Stomach (tissue), 9 donors: ENCODE results near the gene NTN4. TPM values are rescaled to one million over a fixed set of nuclear protein-coding genes. Genes with fewer than 3 reads are reported as not detected.

Source experiments
- DNase-seq, 2 donors: peaks; one replicate each; pipeline versions ENCODE4 v3.0.0 to v3.0.0-alpha.2; 2013 to 2019
- H3K27ac ChIP-seq, 5 donors: fragments of 200-600 bp in 4 of 5; sonication (generic) in 4 of 5; one replicate each; pipeline ENCODE4 v1.5.1; 2013 to 2019; ENCODE audit warnings: mild to moderate bottlenecking in 1 of 5, moderate library complexity in 1 of 5
- H3K27me3 ChIP-seq, 3 donors: fragments of 200-600 bp; sonication (generic); one replicate each; pipeline ENCODE4 v1.5.1; 2017 to 2019; ENCODE audit warnings: mixed run types in 1 of 3
- H3K36me3 ChIP-seq, 4 donors: fragments of 200-600 bp; sonication (generic); 1 replicate in 3 of 4; 2 replicates in 1 of 4; pipeline ENCODE4 v1.5.1; 2016 to 2019
- H3K4me1 ChIP-seq, 4 donors: fragments of 200-600 bp; sonication (generic); one replicate each; pipeline ENCODE4 v1.5.1; 2016 to 2019
- H3K4me3 ChIP-seq, 4 donors: fragments of 200-600 bp; sonication (generic) in 3 of 4; one replicate each; pipeline ENCODE4 v1.5.1; 2016 to 2019; ENCODE audit warnings: mild to moderate bottlenecking in 1 of 4
- H3K9me3 ChIP-seq, 4 donors: fragments of 200-600 bp; sonication (generic); one replicate each; pipeline ENCODE4 v1.5.1; 2016 to 2019
- CTCF ChIP-seq, 7 experiments: fragments of 450-650 bp in 4 of 7; fragments of 200-600 bp in 3 of 7; sonication (generic) in 3 of 7; IDR thresholded peaks; one replicate each; pipeline ENCODE4 v1.5.1; 2016 to 2019; ENCODE audit warnings: antibody characterized with exemption in 7 of 7, control low read depth in 2 of 7, mild to moderate bottlenecking in 1 of 7
- EP300 ChIP-seq: sonication (generic); formaldehyde crosslinking; IDR thresholded peaks from one replicate; pipeline ENCODE4 v1.6.1; 2017; ENCODE audit warnings: antibody characterized with exemption
- POLR2A ChIP-seq, 4 donors: fragments of 450-650 bp; IDR thresholded peaks; one replicate each; pipeline ENCODE4 v1.6.1; 2016; ENCODE audit warnings: antibody characterized with exemption in 4 of 4, control low read depth in 2 of 4, mild to moderate bottlenecking in 1 of 4, moderate library complexity in 1 of 4
- POLR2AphosphoS5 ChIP-seq, 3 donors: sonication (generic); formaldehyde crosslinking; IDR thresholded peaks; one replicate each; pipeline ENCODE4 v1.6.1; 2016; ENCODE audit warnings: antibody characterized with exemption in 3 of 3
- WGBS, 5 donors: extraction: QIAGEN DNeasy Blood & Tissue Kit in 3 of 5; methylation state at CpG; one replicate each; pipeline versions ENCODE4 v1.1.5 to v1.1.7; 2013 to 2018; 5-methylcytosine and 5-hydroxymethylcytosine counted together
- intact Hi-C: fragments of 100-400 bp; cut with DNase I; formaldehyde crosslinking; loops from one replicate; pipeline ENCODE4 v1.15.1; 2023; ENCODE audit warnings: low total_unique reads
- polyA plus RNA-seq, 3 donors: library from polyadenylated mRNA; stranded (reverse); fragments of 200-250 nt; gene quantifications; one replicate each; pipeline ENCODE4 v1.2.3, GENCODE V29; 2013
- total RNA-seq, 5 donors: library from RNA; depleted of rRNA; stranded (reverse); fragments of >200 nt; gene quantifications; one replicate each; pipeline versions ENCODE4 v1.1.0 to v1.2.3, GENCODE V29; 2014 to 2016
- donor health status: healthy with polysubstance abuse.
- donor health status: Bipolar disorder and iron deficiency.
- donor health status: healthy.

Gene NTN4
- total and polyA plus RNA-seq, 8 donors, result 10.5 to 110 (median 37.0) TPM

- Histone ChIP-seq H3K27ac (peak overlapping the region; percentile 38 to 70 (median 66)), H3K4me1 (peaks cover 4 to 56% (median 27%) of the 10 kb centered on the region in 4 donors), H3K9me3 (no peaks in the 10 kb centered on the region), H3K36me3 (peaks cover 0 to 2% (median 0%) of the 10 kb centered on the region in 4 donors), H3K4me3 (no peak overlapping the region), H3K27me3 (no peaks in the 10 kb centered on the region)
- WGBS, 5 donors, result 23 to 45% (median 37%) methylated on average over 3 of the region's 3 CpGs
- intact Hi-C loops, result no loop called here
- peak in 1 of 2 donors; percentile 36 for DNase-seq
- TF ChIP-seq POLR2A (IDR thresholded peaks at IDR 0.05) (no peak), POLR2AphosphoS5 (IDR thresholded peaks at IDR 0.05) (peak in 2 of 3 donors; percentile 24 to 35), CTCF (IDR thresholded peaks at IDR 0.05) (no peak)
These were observed 72.5 kb downstream of the NTN4 start for GRCh38 chr12:95718006-95718431.

- Histone ChIP-seq H3K27ac (peak overlapping the region; percentile 38 to 67 (median 60)), H3K4me1 (peaks cover 4 to 56% (median 27%) of the 10 kb centered on the region in 4 donors), H3K9me3 (no peaks in the 10 kb centered on the region), H3K27me3 (no peaks in the 10 kb centered on the region), H3K36me3 (peaks cover 0 to 8% (median 0%) of the 10 kb centered on the region in 4 donors), H3K4me3 (no peak overlapping the region)
- TF ChIP-seq EP300, result no peak
- no peak for TF ChIP-seq POLR2AphosphoS5 (IDR thresholded peaks at IDR 0.05)
- no peak for TF ChIP-seq CTCF (IDR thresholded peaks at IDR 0.05)
- TF ChIP-seq POLR2A (IDR thresholded peaks at IDR 0.05), result no peak
- intact Hi-C loops, result no loop called here
- 56 to 80% (median 68%) methylated on average over 5 of the region's 5 CpGs for WGBS, 5 donors
- no peak for DNase-seq
These were observed 73.1 kb downstream of the NTN4 start for GRCh38 chr12:95717316-95717928.

- no peak for TF ChIP-seq EP300
- TF ChIP-seq POLR2A (IDR thresholded peaks at IDR 0.05), result no peak
- no peak for TF ChIP-seq POLR2AphosphoS5 (IDR thresholded peaks at IDR 0.05)
- no peak for TF ChIP-seq CTCF (IDR thresholded peaks at IDR 0.05)
- H3K27me3 ChIP-seq, result no peaks in the 10 kb centered on the region
- DNase-seq, result no peak
- H3K36me3 ChIP-seq, result peaks cover 0 to 27% (median 6%) of the 10 kb centered on the region in 4 donors
- H3K4me1 ChIP-seq, result peaks cover 4 to 35% (median 20%) of the 10 kb centered on the region in 4 donors
- H3K27ac ChIP-seq, result no peak overlapping the region
- no peaks in the 10 kb centered on the region for H3K9me3 ChIP-seq
- intact Hi-C loops, result no loop called here
- H3K4me3 ChIP-seq, result no peak overlapping the region
- 95 to 100% (median 98%) methylated on average over 1 of the region's 1 CpG for WGBS, 5 donors
These were observed 75.4 kb downstream of the NTN4 start for GRCh38 chr12:95715177-95715576.

GRCh38 chr12:95712269-95712668, 78.3 kb downstream of the NTN4 start:
- no peak for TF ChIP-seq POLR2AphosphoS5 (IDR thresholded peaks at IDR 0.05)
- TF ChIP-seq CTCF (IDR thresholded peaks at IDR 0.05), result no peak
- no peak for TF ChIP-seq POLR2A (IDR thresholded peaks at IDR 0.05)
- TF ChIP-seq EP300, result no peak
- Histone ChIP-seq H3K27me3 (no peaks in the 10 kb centered on the region), H3K27ac (no peak overlapping the region), H3K36me3 (peaks cover 0 to 45% (median 19%) of the 10 kb centered on the region in 4 donors), H3K4me1 (peaks cover 3 to 12% (median 6%) of the 10 kb centered on the region in 4 donors), H3K4me3 (no peak overlapping the region), H3K9me3 (no peaks in the 10 kb centered on the region)
- intact Hi-C loops, result no loop called here
- no peak for DNase-seq
- 89 to 97% (median 92%) methylated on average over 3 of the region's 3 CpGs for WGBS, 5 donors
